ENCODE measurements around the gene SLC4A8.

GRCh38 chr12:51429700-51430099, 5.1 kb downstream of the SLC4A8 start:
- no peak for TF ChIP-seq CTCF (IDR thresholded peaks at IDR 0.05)
- TF ChIP-seq POLR2A (IDR thresholded peaks at IDR 0.05) = no peak

Measured in esophagus squamous epithelium (tissue), 4 donors.